A549 treated with AZD2906 at 1 μM for 4 hours (cell line): ENCODE data around the gene TLR9. TPM values are rescaled to one million over a fixed set of nuclear protein-coding genes. Genes with fewer than 3 reads are reported as not detected.

Experiments used
- total RNA-seq: library from RNA; stranded (reverse); fragments of 200-300 nt; extraction: Qiagen RNA extraction; gene quantifications from 5 replicates; pipeline ENCODE4 v1.2.3, GENCODE V29; 2022

Gene TLR9
- total RNA-seq = 0.03 to 0.05 TPM (median 0.04 TPM) in 3 of 5 replicates, not detected in the others

GRCh38 chr3:52225452-52226228, at the start of gene TLR9:
Gene TLR9 (minus strand): TSS chr3:52225645. CDS start chr3:52225529, 116 bp downstream.

GRCh38 chr3:52245322-52246263, 20.1 kb upstream of the TLR9 start, which contains the start of gene PPM1M:
Gene PPM1M (plus strand): TSS chr3:52245759. CDS start chr3:52245825, 66 bp downstream.

GRCh38 chr3:52238761-52239701, 13.6 kb upstream of the TLR9 start, which contains the start of gene TWF2:
Gene TWF2 (minus strand): TSS chr3:52239158. CDS start chr3:52239016, 142 bp downstream.

GRCh38 chr3:52197842-52198625, 27.4 kb downstream of the TLR9 start, which contains the start of gene ALAS1:
Gene ALAS1 (plus strand): TSS chr3:52198160. CDS start chr3:52199242, 1,082 bp downstream.

Other genes with a start within 250 kb of the TLR9 start
- 22.3 to 27.8 TPM (median 25.4 TPM) in 5 replicates for gene ACY1, start 242.1 kb downstream of the TLR9 start, total RNA-seq
- gene RPL29, start 229.8 kb downstream of the TLR9 start, total RNA-seq = 1,307 to 1,420 TPM (median 1,337 TPM) in 5 replicates
- gene DUSP7, start 169.1 kb downstream of the TLR9 start, total RNA-seq = 19.0 to 20.8 TPM (median 20.0 TPM) in 5 replicates
- gene POC1A, start 71.2 kb downstream of the TLR9 start, total RNA-seq = 16.6 to 19.5 TPM (median 18.9 TPM) in 5 replicates
- gene ALAS1, start 27.5 kb downstream of the TLR9 start, total RNA-seq = 43.1 to 47.9 TPM (median 46.6 TPM) in 5 replicates
- gene TWF2, start 13.5 kb upstream of the TLR9 start, total RNA-seq = 63.1 to 70.9 TPM (median 65.7 TPM) in 5 replicates
- 3.8 to 5.7 TPM (median 4.9 TPM) in 5 replicates for gene PPM1M, start 20.1 kb upstream of the TLR9 start, total RNA-seq
- gene WDR82, start 53.0 kb upstream of the TLR9 start, total RNA-seq = 47.3 to 50.5 TPM (median 50.3 TPM) in 5 replicates
- 2.5 to 4.4 TPM (median 4.0 TPM) in 5 replicates for gene GLYCTK, start 62.2 kb upstream of the TLR9 start, total RNA-seq
- gene DNAH1, start 90.7 kb upstream of the TLR9 start, total RNA-seq = 0.64 to 1.2 TPM (median 0.90 TPM) in 5 replicates
- gene BAP1, start 184.4 kb upstream of the TLR9 start, total RNA-seq = 28.8 to 39.3 TPM (median 37.2 TPM) in 5 replicates
- 2.3 to 2.9 TPM (median 2.7 TPM) in 5 replicates for gene PHF7, start 185.0 kb upstream of the TLR9 start, total RNA-seq
- gene SEMA3G, start 219.5 kb upstream of the TLR9 start, total RNA-seq = 0.06 to 0.21 TPM (median 0.07 TPM) in 5 replicates
- gene TNNC1, start 228.4 kb upstream of the TLR9 start, total RNA-seq = 0.86 to 1.4 TPM (median 1.1 TPM) in 5 replicates
- 10.2 to 15.5 TPM (median 12.8 TPM) in 5 replicates for gene NISCH, start 230.0 kb upstream of the TLR9 start, total RNA-seq